HL-60 (cell line): ENCODE results near the gene TMEM61.
"Not testable (repeated sequence)": the region's sequence is repeated elsewhere in the genome, so short reads cannot be mapped to it uniquely, and the experiment has no call there.

Source experiments
- DNase-seq, 2 experiments: peaks; one replicate each; pipeline ENCODE4 v3.0.0-alpha.2; 2010 to 2020; ENCODE audit warnings: low read depth in 1 of 2, low spot score in 1 of 2
- H3K27ac ChIP-seq: fragments of 250-450 bp; sonication (Bioruptor Pico); replicated peaks from 2 replicates; pipeline ENCODE4 v1.5.1; 2020; ENCODE audit warnings: mild to moderate bottlenecking, moderate library complexity
- H3K27me3 ChIP-seq: fragments of 250-450 bp; sonication (Bioruptor Pico); 2 replicates; pipeline ENCODE4 v1.5.1; 2021; ENCODE audit warnings: mild to moderate bottlenecking, moderate library complexity; ENCODE audit not compliant: insufficient read depth, poor library complexity, severe bottlenecking
- H3K4me3 ChIP-seq: replicated peaks from 2 replicates; pipeline ENCODE4 v1.5.1; 2011; ENCODE audit warnings: mild to moderate bottlenecking, control low read depth, low read length; ENCODE audit not compliant: insufficient read depth
- CTCF ChIP-seq: IDR thresholded peaks from one replicate; pipeline ENCODE4 v1.5.1; 2011; ENCODE audit warnings: low read length, control low read depth, inconsistent platforms; ENCODE audit not compliant: insufficient read depth
- REST ChIP-seq: IDR thresholded peaks from 2 replicates; pipeline ENCODE4 v1.6.1; 2012; ENCODE audit warnings: low read depth; ENCODE audit not compliant: insufficient replicate concordance

Gene TMEM61

DNA sequence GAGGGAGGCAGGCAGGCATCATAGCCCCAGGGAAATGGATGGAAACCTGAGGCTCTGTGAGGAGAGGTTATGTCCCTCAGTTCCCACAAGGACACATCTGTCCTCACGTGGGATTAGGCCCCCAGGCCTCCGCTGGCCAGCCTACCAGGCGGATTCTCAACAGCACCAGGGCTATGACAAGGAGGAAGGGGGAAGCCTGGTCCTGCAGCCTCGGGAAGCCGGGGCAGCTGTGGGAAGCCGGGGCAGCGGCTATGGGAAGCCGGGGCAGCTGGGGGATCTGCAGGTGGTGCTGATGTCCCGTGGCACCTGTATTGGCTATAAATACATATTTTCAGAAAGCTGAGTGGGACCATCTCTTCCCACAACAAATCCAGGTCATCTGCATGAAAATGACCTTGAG, 38.0 kb downstream of the TMEM61 start:
- Histone ChIP-seq H3K27me3 (peaks cover 4% of the 10 kb centered on the region), H3K27ac (no peak overlapping the region), H3K4me3 (no peak overlapping the region)
- DNase-seq, result no peak
- no peak for TF ChIP-seq CTCF

GRCh38 chr1:55021942-55022546, 41.6 kb downstream of the TMEM61 start:
- H3K27me3 ChIP-seq, result no peaks in the 10 kb centered on the region
- H3K4me3 ChIP-seq, result no peak overlapping the region
- peak; percentile 57 to 72 for DNase-seq
- peak; percentile 84 for TF ChIP-seq CTCF
- TF ChIP-seq REST, result no peak
- H3K27ac ChIP-seq, result no peak overlapping the region

DNA sequence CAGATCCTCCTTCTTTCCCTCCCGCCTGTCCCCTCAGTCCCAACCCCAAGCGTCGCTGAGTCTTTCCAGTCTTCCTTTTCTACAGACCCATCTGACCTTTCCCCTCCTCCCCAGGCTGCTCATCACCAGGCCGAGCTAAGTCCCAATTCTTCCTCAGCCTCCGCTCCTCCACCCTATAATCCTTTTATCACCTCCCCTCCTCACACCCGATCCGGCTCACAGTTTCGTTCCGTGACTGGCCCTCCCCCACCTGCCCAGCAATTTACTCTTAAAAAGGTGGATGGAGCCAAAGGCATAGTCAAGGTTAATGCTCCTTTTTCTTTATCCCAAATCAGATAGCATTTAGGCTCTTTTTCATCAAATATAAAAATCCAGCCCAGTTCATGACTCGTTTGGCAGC, 43.7 kb downstream of the TMEM61 start:
- not testable (repeated sequence) for H3K27ac ChIP-seq, H3K27me3 ChIP-seq, DNase-seq, H3K4me3 ChIP-seq

- not testable (repeated sequence) for H3K27ac ChIP-seq, H3K4me3 ChIP-seq, H3K27me3 ChIP-seq, DNase-seq
Measured at GRCh38 chr1:55026682-55027081, 46.3 kb downstream of the TMEM61 start.

DNA sequence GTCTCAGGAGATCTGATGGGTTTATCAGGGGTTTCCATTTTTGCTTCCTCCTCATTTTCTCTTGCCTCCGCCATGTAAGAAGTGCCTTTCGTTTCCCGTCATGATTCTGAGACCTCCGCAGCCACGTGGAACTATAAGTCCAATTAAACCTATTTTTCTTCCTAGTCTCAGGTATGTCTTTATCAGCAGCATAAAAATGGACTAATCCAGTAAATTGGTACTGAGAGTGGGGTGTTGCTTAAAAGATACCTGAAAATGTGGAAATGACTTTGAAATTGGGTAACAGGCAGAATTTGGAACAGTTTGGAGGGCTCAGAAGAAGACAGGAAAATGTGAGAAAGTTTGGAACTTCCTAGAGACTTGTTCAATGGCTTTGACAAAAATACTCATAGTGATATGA, 50.7 kb downstream of the TMEM61 start:
- H3K27ac ChIP-seq, DNase-seq, H3K27me3 ChIP-seq, H3K4me3 ChIP-seq: not testable (repeated sequence)

GRCh38 chr1:55033265-55033614, 52.8 kb downstream of the TMEM61 start:
- TF ChIP-seq REST (no peak), CTCF (no peak)
- H3K27me3 ChIP-seq, result peaks cover 8% of the 10 kb centered on the region
- H3K4me3 ChIP-seq, result no peak overlapping the region
- no peak for DNase-seq
- no peak overlapping the region for H3K27ac ChIP-seq
